ENCODE data around the gene KMT2B.
"Not testable (repeated sequence)": the region's sequence is repeated elsewhere in the genome, so short reads cannot be mapped to it uniquely, and the experiment has no call there.

KMT2B gene

DNA sequence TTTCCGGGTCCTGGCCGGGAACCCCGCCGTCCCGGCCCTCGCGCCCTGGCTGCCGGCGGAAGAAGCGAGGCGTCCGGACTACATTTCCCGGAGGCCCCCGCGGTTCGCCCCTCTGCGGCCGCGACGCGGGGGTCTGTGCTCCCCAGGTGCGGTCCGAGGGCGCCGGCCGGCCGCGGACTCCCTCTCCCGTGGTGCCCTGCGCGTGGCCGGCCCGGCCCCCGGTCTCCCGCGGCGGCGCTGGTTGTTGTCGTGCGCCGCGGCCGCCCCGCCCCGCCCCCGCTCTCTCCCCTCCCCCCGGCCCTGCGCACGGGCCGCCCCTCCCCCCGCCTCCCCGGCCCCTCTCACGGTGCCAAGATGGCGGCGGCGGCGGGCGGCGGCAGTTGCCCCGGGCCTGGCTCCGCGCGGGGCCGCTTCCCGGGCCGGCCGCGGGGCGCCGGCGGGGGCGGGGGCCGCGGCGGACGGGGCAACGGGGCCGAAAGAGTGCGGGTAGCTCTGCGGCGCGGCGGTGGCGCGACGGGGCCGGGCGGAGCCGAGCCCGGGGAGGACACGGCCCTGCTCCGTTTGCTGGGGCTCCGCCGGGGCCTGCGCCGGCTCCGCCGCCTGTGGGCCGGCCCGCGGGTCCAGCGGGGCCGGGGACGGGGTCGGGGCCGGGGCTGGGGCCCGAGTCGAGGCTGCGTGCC is at the start of gene KMT2B:
Gene KMT2B (plus strand): TSS at position 339 of the 680 bp plus-strand sequence. CDS start 16 bp downstream, at position 355.
- DNase-seq (ENCODE audit: low read depth in 2 of 2): no peak

DNA sequence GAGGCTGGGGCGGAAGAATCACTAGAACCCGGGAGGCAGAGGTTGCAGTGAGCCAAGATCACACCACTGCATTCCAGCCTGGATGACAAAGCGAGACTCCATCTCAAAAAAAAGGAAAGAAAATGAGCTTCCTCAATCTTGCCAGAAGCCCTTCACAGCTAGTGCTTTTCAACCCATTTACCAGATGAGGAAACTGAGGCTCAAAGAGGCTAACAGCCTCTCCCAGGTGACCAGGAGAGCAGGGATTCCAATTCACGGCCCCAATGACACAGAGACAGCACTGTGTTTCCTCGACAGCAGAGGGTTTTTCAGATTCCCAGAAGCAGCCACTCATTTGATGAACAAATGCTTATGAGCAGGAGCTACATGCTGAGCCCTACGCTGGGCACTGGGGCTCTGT is 48.2 kb upstream of the KMT2B start:
- no peak for DNase-seq (ENCODE audit: low read depth in 2 of 2)

GRCh38 chr19:35669974-35670373 is 47.8 kb upstream of the KMT2B start:
- no peak for DNase-seq (ENCODE audit: low read depth in 2 of 2)

- DNase-seq (ENCODE audit: low read depth in 2 of 2): no peak
Measured at GRCh38 chr19:35670686-35671085, 47.1 kb upstream of the KMT2B start.

DNA sequence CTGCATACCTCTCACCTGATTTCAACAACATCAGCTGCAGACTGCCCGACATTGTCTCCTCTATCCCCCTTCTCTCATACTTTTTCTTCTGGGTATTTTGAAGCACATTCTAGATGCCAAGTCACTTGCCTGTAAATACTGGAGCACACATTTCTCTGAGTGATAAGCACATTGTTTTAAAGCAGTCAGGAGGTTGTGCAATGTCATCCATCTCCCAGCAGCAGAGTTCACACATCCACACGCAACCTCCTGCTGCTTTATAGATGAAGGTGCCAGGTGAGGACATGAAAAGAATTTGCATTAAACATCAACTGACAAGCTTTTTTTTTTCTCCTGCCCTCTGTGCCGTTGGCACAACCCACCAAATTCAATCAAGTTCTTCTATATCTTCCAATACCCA is 46.0 kb upstream of the KMT2B start:
- DNase-seq (ENCODE audit: low read depth in 2 of 2): no peak

GRCh38 chr19:35673121-35673804 is 44.5 kb upstream of the KMT2B start:
- DNase-seq (ENCODE audit: low read depth in 2 of 2): peak; percentile 45 to 56

DNA sequence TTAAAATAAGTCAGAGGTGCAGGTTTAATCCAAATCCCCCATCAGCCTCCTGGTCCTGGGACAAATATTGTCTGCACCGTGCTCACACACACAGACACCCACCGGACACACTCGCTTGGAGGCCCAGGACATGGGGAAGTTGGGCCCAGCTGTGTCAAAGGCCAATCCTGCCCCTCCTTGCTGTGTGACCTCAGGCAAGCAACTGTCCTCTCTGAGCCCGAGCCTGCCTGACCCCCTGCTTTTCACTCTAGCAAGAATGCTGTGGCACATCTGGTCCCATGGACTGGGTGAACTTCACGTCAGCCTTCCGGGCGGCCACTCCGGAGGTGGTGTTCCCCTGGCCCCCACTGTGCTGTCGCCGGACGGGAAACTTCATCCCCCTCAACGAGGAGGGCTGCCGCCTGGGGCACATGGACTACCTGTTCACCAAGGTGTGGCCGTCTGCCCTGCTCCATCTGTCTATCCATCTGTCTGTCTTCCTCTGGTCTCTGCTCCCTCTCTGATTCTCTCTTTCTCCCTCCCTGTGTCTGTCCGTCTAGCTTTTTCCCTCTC is 42.1 kb upstream of the KMT2B start:
- no peak for DNase-seq (ENCODE audit: low read depth in 2 of 2)

- DNase-seq (ENCODE audit: low read depth in 2 of 2): no peak
Measured at GRCh38 chr19:35689836-35690235, 28.0 kb upstream of the KMT2B start.

GRCh38 chr19:35691106-35691505 is 26.7 kb upstream of the KMT2B start:
- DNase-seq (ENCODE audit: low read depth in 2 of 2): not testable (repeated sequence)

GRCh38 chr19:35692010-35692409 is 25.8 kb upstream of the KMT2B start:
- DNase-seq (ENCODE audit: low read depth in 2 of 2): no peak

- DNase-seq (ENCODE audit: low read depth in 2 of 2): no peak
Measured at GRCh38 chr19:35693422-35693821, 24.4 kb upstream of the KMT2B start.

- DNase-seq (ENCODE audit: low read depth in 2 of 2): peak; percentile 81 to 87
Measured at GRCh38 chr19:35693835-35694599, 23.8 kb upstream of the KMT2B start.

- no peak for DNase-seq (ENCODE audit: low read depth in 2 of 2)
Measured at GRCh38 chr19:35695895-35696422, 21.8 kb upstream of the KMT2B start.

GRCh38 chr19:35696835-35697234 is 21.0 kb upstream of the KMT2B start:
- DNase-seq (ENCODE audit: low read depth in 2 of 2): no peak

GRCh38 chr19:35702223-35703012 is 15.4 kb upstream of the KMT2B start:
- DNase-seq (ENCODE audit: low read depth in 2 of 2): peak; percentile 91 to 92

DNA sequence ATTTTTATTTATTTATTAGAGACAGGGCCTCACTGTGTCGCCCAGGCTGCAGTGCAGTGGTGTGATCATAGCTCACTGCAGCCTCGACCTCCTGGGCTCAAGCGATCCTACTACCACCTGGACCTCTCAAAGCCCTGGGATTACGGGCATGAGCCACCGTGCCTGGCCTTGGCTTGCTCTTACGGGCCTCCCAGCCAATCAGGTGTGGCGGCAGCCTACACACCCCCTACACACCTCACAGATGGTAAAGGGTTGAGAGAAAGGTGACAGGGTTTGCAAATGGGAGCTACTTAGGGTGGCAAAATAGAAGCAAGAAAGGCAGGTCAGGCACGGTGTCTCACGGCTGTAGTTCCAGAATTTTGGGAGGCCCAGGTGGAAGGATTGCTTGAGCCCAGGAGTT is 14.5 kb upstream of the KMT2B start:
- DNase-seq (ENCODE audit: low read depth in 2 of 2): no peak

DNA sequence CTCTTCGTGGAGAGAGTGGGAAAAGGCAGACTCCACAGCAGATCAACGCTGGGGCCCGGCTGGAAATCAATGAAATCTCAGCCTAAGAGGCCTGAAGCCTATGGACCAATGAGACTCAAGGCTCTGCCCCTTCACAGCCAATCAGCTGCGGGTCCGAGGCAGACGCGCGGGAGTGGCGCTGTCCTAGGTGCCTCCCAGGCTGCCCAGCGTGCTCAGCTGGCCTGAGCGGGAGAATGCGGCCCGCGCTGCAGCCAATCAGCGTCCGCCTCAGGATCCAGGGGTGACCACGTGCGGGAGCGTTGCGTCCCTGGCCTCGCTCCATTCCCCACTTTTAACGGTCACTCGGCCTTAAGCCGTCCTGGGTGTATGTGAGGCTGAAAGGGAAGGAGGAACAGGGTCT is 13.6 kb upstream of the KMT2B start, which contains the start of gene ZBTB32:
Gene ZBTB32 (plus strand): TSS at position 341 of the 400 bp plus-strand sequence. CDS start 10,069 bp downstream, outside the sequence.
- DNase-seq (ENCODE audit: low read depth in 2 of 2): no peak

DNA sequence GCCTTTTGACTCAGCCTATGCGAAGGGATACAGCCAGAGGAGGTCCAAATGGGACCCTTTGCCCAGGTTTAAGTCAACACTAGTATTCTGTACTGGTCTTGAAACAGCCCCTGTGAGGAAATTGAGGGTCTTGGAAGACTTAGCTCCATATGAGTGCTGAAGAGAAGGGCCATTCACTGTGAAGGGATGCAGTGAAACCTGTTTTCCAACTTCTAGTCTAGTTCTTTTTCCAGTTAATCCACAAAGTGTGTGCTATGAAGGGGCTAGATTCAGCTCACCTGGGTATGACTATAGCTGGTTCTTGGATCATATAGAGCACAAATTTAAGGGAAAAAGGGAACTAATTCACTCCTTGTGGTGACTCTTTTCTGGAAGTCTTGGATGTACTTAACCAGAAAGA is 9.4 kb upstream of the KMT2B start:
- no peak for DNase-seq (ENCODE audit: low read depth in 2 of 2)

GRCh38 chr19:35710784-35711723 is 6.7 kb upstream of the KMT2B start:
- DNase-seq (ENCODE audit: low read depth in 2 of 2): peak; percentile 65 to 69
